Fibroblast of the aortic adventitia (primary cell): ENCODE measurements around the gene KCNK4. TPM values are rescaled to one million over a fixed set of nuclear protein-coding genes. Genes with fewer than 3 reads are reported as not detected.
"Not testable (repeated sequence)": the region's sequence is repeated elsewhere in the genome, so short reads cannot be mapped to it uniquely, and the experiment has no call there.

Source experiments
- DNase-seq: peaks from one replicate; pipeline ENCODE4 v3.0.0-alpha.2; 2010; ENCODE audit warnings: low read depth
- H3K4me3 ChIP-seq: 2 replicates; pipeline ENCODE4 v1.5.1; 2011; ENCODE audit warnings: low read depth, mild to moderate bottlenecking, control low read depth, low read length, moderate library complexity
- total RNA-seq: library from RNA; depleted of rRNA; stranded (reverse); fragments of >200 nt; gene quantifications from 2 replicates; pipeline ENCODE4 v1.2.3, GENCODE V29; 2012; ENCODE audit warnings: low replicate concordance
- TF ChIP-seq, protein P1 (sequence below): IDR thresholded peaks from 2 replicates; pipeline ENCODE4 v1.5.1; 2011; ENCODE audit warnings: mild to moderate bottlenecking, low read length, control low read depth, inconsistent platforms; ENCODE audit not compliant: insufficient read depth

KCNK4 gene
- total RNA-seq, 1 donor: not detected

DNA sequence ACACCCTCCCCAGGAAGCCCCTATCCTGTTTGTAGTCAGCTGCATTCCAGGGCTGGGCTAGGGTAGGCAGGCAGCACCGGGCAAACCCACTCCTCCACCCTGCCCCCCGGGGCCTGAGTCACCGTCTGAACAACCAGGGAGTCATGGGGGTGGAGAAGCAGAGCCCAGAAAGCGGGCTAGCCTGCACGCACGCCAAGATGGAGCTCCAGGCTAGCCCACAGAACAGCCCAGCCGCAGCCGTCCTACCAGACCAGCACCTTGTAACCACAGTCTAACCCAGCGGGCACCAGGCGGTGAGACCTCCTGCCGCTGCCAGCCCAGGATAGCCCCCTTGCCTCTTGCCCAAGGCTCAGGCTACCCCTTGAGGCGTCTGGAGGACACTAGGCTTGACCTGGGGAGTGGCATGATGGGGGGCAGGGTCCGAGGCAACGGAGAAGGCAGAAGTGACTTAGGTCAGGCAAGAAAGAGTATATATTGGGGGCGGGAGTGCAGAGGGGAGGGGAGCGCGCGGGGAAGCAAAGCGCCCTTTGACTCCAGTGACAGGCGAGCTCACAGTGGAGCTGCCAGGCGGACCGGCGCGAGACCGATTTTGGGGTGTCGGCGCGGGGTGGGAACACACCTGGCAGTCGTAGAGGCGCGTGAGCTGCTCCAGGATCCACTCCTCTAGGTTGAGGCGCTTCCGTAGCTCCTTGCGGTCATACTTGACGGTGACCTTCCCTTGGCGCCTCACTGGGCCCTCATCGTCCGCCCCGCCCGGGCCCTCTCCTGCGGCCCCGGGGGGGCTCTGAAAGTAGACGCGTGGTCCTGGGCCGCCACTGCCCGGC, 45.1 kb upstream of the KCNK4 start:
- DNase-seq: peak; percentile 84
- H3K4me3 ChIP-seq: peak overlapping the region; percentile 93
- TF ChIP-seq, protein P1, sequence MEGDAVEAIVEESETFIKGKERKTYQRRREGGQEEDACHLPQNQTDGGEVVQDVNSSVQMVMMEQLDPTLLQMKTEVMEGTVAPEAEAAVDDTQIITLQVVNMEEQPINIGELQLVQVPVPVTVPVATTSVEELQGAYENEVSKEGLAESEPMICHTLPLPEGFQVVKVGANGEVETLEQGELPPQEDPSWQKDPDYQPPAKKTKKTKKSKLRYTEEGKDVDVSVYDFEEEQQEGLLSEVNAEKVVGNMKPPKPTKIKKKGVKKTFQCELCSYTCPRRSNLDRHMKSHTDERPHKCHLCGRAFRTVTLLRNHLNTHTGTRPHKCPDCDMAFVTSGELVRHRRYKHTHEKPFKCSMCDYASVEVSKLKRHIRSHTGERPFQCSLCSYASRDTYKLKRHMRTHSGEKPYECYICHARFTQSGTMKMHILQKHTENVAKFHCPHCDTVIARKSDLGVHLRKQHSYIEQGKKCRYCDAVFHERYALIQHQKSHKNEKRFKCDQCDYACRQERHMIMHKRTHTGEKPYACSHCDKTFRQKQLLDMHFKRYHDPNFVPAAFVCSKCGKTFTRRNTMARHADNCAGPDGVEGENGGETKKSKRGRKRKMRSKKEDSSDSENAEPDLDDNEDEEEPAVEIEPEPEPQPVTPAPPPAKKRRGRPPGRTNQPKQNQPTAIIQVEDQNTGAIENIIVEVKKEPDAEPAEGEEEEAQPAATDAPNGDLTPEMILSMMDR: no peak

DNA sequence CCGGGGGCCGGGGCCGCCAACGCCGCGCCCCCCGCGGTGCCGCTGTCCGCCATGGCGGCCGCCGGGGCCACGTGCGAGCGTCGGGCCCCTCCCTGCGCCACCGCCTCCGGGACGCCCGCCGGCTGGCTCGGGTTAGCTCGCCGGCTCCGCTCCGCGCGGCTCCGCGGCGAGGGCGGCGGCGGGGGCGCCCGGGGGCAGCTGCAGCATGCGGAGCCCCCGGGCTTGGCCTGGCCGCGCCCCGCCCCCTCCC, 44.6 kb upstream of the KCNK4 start:
- peak overlapping the region; percentile 93 for H3K4me3 ChIP-seq
- DNase-seq: not testable (repeated sequence)

DNA sequence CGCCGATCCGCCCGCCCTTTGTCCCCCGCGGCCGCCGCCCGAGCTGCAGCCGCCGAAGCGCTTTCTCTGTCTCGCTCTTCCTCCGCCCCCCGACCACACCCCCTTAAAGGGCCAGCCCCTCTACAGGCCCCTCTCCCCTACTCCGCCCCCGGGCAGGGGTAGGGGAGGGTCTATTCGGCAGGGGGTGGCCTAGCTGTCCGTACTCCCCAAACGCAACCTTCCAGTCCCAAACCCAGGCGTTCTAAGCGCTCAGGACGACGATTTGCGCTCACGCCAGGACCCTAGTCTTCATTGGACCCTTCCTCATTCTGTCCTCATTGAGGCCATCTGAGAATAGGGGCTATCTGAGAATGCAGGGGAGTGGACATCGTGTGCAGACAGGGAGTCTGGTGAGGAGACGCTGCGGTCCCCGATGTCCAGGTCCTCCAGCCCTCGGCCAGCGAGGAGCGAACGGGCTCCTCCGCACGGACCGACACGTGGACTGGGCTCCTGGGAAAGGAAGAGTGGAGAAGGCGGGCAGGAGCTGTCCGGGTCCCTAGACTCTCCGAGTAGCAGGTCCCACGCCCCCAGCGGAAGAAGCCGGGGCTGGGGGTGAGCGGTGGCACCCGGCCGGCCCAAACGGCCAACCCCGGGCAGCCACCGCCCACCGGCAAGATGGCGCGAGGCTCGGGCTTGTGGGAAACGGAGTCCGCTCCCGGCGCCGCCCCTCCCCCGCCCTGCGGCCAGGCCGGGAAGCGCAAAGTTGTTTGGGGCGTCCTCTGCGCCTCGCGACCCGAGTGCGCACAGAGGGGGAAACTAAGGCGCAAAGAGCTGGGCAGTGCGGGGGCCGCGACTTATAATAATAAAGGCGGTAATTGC, 44.0 kb upstream of the KCNK4 start, which contains the start of gene PPP1R14B:
Gene PPP1R14B (minus strand): TSS at position 73 of the 858 bp plus-strand sequence. CDS start 270 bp downstream, outside the sequence.
- DNase-seq: peak; percentile 76
- H3K4me3 ChIP-seq: peak within 1 kb of the TSS; percentile 93
- TF ChIP-seq, protein P1: peak; percentile 4

DNA sequence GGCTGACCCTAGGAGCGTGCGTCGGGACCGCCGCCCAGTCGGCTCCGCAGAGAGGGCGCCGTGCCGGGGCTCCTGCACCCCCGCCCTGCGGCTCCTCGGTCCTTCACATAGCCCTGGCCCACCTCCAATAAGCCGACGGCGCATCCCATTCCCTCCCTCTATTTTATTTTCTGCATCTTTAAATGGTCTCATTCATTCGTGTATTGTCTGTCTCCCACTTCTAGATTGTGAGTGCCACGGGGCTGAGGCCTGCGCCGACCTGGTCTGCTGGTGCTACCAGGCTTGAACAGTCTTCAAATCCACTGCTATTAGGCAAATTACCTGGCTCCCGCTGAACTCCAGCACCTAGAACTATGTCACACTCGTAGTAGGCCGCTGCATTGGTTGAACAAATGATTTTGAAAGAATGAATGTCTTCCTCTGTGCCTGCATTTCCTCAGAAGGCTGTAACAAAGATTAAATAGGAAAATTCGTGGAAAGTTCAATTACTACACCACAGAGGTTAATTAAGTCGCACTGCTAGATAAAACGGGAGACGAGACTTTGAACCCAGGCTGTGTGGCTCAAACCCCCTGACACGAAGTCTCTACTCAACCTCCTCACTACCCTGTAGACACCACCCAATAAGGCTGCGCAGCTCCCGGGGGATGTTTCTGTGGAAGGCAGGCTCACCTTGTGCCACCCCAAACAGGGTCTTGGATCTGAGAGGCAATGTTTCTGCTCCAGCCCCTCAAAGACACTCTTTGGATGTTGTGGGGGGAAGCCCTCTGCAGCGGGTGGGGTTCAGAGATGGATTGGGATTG, 43.2 kb upstream of the KCNK4 start:
- TF ChIP-seq, protein P1: no peak

DNA sequence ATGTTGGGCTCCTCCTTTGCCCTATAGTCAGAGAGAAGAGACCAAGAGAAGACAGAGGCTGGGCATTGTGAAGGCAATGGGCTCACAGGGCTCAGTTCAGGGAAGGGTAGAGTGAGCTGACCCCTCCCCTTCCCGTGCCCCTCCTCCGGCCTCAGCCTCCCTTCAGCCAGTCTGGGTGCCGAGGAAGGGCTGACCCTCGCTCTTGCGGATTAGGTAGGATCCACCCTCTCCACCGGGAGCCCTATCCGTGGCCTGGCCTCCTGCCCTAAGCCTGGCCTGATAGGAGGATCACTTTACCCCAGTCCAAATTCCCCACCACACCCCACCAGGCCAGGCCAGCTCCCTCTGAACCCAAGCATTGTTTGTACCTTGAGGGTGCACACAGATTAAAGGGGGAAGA, 42.5 kb upstream of the KCNK4 start:
- TF ChIP-seq, protein P1: no peak
- H3K4me3 ChIP-seq: no peak overlapping the region
- DNase-seq: no peak

More for the DNA sequence above, 43.2 kb upstream of the KCNK4 start:
- DNase-seq: no peak
- H3K4me3 ChIP-seq: peak overlapping the region; percentile 82

DNA sequence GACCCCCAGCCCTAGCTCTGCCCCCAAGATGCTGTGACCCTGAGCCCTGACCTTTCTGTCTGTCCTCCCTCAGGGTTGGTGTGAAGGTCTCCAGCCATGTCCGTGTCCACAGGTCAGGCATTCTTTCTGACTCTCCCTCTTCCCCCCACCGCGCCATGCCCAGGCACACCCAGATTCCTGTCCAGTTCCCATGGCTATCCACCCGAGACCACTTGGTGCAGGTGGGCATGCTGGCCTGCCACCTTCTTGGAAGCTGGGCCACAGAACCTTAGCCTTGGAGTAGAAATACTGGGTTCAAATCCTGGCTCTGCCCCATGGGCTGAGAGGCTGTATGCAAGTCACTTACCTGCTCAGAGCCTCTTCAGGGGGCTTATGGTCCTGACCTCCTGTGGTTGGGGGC, 42.1 kb upstream of the KCNK4 start:
- no peak for DNase-seq
- TF ChIP-seq, protein P1: no peak
- H3K4me3 ChIP-seq: no peak overlapping the region
